ENCODE measurements around the gene TMEM245.
A peak's percentile ranks its signal among the peaks of the same experiment; 100 is the strongest.

TMEM245 gene

GRCh38 chr9:109033941-109034700 is 85.6 kb downstream of the TMEM245 start:
- FAIRE-seq (no peak), DNase-seq (ENCODE audit: insufficient read length, low spot score) (no peak)

GRCh38 chr9:109031241-109031640 is 88.5 kb downstream of the TMEM245 start:
- FAIRE-seq (no peak), DNase-seq (ENCODE audit: insufficient read length, low spot score) (no peak)

DNA sequence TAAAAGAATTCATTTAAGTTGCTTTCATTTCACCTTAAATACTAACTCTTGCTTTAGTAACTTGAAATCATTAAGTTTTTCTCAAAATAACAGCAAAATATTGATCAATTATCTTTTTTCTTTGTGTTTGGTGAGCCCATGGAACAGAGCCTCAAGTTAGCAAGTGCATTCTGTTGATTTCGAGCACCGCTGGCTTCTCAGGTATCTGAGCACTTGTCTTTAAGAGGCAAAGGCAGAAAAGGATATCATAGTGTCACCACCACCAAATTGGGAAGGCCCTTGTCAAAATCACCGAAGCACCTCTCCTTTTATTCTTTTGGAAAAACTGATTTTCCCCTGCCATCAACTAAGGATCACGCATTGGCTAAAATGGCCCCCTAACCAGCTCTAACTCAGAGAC is 89.3 kb downstream of the TMEM245 start:
- DNase-seq (ENCODE audit: insufficient read length, low spot score) = no peak

DNA sequence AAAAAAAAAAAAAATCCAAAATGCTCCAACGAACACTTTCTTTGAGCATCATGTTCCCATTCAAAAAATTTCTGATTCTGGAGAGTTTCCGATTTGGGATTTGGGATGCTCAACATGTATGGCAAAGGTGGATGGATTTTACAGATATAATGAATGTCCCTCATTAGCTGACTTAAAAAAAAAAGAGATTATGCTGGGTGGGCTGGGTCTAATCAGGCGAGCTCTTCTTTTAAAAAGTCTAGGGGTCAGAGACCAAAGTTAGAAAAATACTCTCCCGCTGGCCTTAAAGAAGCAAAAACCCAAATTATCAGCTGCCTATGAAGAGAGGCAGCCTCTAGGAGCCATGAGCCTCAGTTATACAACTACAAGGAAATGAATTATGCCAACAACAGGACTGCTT is 91.3 kb downstream of the TMEM245 start:
- FAIRE-seq (no peak), DNase-seq (ENCODE audit: insufficient read length, low spot score) (no peak)

More for the DNA sequence above, 89.3 kb downstream of the TMEM245 start:
- FAIRE-seq = no peak

DNA sequence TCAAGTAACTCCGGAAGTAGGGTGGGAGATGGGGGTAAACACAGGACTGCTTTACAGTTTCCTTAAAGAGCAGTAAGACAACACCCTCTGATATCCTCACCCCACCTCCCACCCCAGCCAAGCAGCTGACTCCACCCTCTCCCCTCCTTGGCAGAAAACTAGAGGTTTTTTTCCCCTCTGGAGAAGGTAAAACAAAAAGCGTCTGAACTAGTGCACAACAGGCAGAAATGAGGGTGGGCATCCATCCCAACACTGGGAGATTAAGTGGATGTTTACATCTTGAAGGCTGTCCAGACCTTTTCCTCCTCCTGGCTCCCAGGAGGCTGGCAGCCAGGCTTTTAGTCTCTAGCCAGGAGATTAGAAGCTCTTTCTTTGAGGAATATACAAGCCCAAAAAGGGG is 92.6 kb downstream of the TMEM245 start:
- no peak for FAIRE-seq
- no peak for DNase-seq (ENCODE audit: insufficient read length, low spot score)

DNA sequence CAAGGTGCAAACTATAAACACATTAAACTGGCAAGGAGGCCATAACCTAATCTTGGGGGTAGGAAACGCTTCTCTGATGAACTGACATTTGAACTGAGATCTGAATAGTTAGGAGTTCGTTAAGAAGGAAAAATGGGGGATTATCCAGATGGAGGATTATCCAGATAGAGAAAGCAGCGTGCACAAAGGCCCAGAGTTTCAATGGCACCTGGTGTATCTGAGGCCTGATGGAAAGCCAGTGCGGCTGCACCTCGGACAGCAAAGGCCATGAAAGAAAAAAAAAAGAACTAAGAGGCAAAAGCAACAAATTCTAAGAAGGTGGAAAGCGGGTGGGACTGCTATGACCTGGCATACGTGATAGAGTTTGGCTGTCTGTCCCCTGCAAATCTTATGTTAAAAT is 93.4 kb downstream of the TMEM245 start:
- DNase-seq (ENCODE audit: insufficient read length, low spot score) = no peak

DNA sequence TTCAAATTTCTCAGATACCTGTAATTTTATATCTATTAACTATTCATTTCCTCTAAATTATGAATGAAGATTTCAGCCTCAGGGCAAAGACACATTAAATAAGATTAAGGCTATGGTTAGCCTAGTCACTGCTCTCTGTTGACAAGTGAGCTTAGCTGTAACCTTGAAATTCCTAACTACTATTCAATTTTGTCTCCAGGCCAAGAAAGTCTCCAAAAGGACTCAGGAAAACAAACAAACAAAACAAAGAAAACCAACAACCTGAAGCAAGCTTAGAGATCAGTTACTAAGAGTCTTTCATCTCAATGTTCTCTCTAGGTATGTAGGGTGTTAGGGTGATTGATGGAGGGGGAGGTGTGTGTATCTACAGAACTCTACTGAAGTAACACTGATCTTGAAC is 96.9 kb downstream of the TMEM245 start:
- DNase-seq (ENCODE audit: insufficient read length, low spot score) (no peak), FAIRE-seq (no peak)

More for the DNA sequence above, 93.4 kb downstream of the TMEM245 start:
- no peak for FAIRE-seq

DNA sequence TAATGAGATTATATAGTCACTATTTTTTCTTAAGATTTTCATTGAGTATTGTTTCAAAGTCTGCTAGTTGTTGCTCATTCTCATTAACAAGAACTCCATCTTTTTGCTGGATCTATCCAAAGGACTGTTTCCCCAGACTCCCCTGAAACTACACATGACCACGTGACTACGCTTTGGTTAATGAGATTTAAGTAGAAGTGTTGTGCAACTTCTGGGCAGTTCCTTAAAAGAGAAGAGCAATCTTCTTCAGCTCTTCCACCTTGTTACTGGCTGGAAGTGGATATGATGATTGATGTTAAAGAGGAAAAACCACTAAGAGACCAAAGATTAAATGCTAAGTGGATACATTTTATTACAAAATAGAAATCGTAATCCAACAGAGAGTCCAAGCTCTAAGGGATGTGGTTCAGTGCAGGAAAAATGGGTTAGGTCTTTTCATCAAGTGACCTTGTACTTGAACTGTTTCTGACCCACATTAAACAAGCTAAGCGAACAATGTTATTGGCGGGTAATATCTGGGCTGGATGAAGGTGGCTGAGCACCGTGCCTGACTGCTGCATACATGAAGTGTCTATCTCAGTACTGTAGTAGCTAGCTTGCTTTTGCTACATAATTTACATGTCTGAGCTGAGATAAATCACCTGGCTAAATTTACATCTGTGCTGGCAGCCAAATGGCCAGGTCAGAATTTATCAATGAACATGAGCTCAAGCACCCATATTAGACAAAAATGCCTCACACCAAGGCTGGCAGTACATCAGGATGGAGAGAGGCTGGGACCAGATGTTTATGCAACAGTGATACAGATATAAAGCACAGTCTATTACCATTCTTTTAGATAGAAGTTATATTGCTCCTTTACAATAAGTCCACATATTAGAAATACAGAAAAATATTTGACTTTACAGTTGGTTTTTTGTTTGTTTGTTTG is 98.9 kb downstream of the TMEM245 start:
- FAIRE-seq (no peak), DNase-seq (ENCODE audit: insufficient read length, low spot score) (no peak)

DNA sequence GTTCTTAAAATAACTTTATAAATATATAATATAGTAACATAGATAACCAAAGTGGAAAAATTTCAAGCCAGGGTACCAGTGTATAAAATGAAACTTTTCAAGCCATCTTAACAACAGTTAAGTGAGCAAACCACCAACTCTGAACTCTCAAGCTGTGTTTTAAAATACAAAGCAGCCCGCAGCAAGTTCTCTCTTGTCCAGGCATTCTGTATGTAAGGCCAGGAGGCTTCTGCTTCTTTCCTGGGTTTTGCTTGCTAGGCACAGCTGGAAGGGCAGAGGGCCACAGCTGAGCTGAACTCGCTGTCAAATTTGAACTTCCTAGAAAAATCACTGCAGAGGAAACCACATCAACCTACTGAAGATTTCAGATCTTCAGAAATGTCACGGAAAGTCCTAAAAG is 99.6 kb downstream of the TMEM245 start:
- FAIRE-seq (no peak), DNase-seq (ENCODE audit: insufficient read length, low spot score) (no peak)

DNA sequence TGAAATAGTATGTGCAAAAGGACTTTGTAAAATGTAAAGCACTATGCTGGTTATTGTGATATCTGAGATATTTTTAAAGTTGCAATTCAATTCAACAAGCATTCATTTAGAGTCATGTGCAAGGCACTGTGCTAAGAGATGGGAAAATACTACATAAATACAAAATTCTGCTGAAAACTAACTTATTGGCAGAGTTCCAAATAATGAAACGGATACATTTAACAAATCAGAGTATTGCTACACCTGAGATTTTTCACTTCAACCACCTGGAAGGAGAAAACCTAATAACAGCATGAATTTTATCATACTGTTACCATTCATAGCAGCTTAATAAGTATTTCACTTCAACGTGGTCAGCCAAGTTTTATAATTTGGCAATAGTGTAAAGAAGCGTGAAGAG is 100.3 kb downstream of the TMEM245 start:
- DNase-seq (ENCODE audit: insufficient read length, low spot score) (no peak), FAIRE-seq (no peak)

- FAIRE-seq = no peak
These were observed 102.3 kb downstream of the TMEM245 start for GRCh38 chr9:109017493-109017892.

DNA sequence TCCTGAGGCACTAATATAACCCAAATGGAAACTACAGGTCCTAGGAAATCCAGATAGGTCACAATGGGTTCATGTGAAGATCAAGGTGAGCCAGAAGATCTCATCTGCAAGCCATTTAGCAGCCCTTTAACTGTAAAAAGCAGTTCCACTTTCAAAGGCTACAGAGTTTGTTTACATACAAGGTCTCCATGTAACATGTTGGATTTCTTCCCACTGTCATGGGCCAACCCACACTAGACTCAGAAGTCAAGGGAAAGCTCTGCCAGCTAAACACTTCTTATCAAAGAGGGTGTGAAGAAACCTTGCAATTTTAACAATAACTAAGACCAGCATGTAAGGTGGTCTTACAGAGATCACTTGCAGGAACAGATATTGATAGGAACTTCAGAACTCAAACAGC is 102.7 kb downstream of the TMEM245 start:
- DNase-seq (ENCODE audit: insufficient read length, low spot score) (no peak), FAIRE-seq (no peak)

More at GRCh38 chr9:109017493-109017892, 102.3 kb downstream of the TMEM245 start:
- peak; percentile 22 for DNase-seq (ENCODE audit: insufficient read length, low spot score)

DNA sequence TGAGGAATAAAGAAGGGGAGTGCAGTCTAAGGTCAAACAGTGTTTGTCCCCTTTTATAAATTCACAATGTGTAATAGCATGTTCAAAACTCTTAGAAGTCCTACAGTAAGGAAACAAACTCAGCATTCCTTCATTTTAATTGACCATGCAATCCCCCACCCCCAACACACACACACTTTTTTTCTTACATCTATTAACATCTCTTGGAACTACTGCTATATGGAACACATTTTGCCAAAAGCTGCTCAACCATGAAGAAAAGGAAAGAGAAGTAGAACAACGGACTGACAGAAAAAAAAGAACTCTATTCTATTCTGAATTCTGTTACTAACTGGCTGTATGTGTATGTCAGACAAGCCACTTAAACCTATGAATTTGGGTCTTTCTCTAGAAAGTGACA is 103.6 kb downstream of the TMEM245 start:
- no peak for FAIRE-seq
- no peak for DNase-seq (ENCODE audit: insufficient read length, low spot score)

GRCh38 chr9:109014608-109015280 is 105.0 kb downstream of the TMEM245 start:
- no peak for DNase-seq (ENCODE audit: insufficient read length, low spot score)
- FAIRE-seq = no peak

DNA sequence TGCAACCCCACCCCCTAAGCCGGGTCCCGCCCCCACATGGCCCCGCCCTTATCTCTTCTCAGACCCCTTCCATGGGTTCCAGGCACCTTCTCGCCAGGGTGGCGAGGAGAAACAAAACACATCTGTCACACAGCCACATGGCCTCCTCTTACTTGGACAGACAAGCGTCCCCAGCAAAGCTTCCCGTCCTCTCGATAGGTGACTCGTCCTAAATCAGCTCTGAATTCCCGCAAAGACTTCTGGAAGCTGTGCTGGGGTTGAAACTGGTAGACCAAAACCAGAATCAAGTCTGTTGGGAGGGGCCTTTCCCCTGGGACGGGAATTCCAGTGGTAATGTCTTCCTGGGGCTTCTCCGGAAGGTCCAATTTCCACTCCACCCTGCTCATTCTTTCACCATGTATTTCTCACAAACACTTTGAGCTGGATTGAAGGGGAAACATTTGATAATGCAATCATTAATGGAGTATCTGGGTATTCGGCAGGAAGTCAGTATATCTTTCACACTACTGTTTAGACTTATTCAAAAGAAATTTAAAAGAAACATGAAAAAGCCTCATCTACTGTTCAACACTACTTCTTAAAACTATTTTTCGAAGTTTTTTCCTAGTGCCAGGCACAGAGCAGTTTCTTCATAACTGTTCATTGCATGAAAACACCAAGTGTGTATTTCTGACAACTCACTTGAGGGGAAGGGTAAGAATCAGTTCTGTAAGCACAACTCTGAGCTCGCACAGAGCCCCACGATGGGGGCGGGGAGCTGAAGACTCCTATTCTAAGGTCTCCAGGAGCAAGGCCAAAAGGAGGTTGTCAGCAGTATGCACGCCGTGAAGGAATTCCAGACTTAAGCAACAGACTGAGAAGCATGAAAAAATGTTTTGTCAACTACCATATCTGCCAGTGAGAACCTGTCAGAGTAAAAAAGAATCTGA is 105.8 kb downstream of the TMEM245 start:
- DNase-seq (ENCODE audit: insufficient read length, low spot score) (no peak), FAIRE-seq (no peak)

- peak; percentile 85 for DNase-seq (ENCODE audit: insufficient read length, low spot score)
These were observed 106.7 kb downstream of the TMEM245 start, which contains the start of gene CTNNAL1 for GRCh38 chr9:109012876-109013678. Gene CTNNAL1, minus strand, starts transcription at chr9:109013499. Its CDS starts 57 bp downstream, at chr9:109013442.

GRCh38 chr9:109012009-109012875 is 107.5 kb downstream of the TMEM245 start:
- peak; percentile 3 for DNase-seq (ENCODE audit: insufficient read length, low spot score)
- FAIRE-seq = peak; percentile 84

More at GRCh38 chr9:109012876-109013678, 106.7 kb downstream of the TMEM245 start, which contains the start of gene CTNNAL1:
- no peak for FAIRE-seq

DNA sequence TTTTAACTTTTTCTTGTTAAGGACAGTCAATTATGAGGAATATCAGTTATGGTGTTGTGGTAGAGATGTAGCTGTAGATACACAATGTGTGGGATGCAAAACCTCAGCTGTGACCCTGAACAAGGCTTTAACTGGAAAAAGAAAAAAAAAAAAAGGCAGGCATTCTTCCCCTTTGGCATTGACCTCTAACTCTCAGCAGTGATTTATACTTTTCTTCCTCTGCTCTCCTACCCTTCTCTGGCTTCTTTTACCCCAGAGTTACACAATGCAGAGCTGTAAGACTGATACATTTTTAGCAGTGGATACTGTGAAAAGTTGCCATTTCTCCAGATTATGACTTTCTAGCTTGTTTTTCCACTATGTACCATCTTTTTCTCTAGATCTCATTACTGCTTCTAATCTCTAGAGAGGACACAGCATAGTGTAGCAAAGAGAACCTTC is 108.5 kb downstream of the TMEM245 start:
- FAIRE-seq = no peak

More for the DNA sequence above, 108.5 kb downstream of the TMEM245 start:
- DNase-seq (ENCODE audit: insufficient read length, low spot score) = no peak

Measured in GM19239 (cell line).